ENCODE measurements around the gene TUG1.

Gene TUG1

GRCh38 chr22:30947173-30947815 is 21.8 kb upstream of the TUG1 start:
- no peak for DNase-seq (ENCODE audit: extremely low read depth in 1 of 2, low read depth in 1 of 2)

- no peak for DNase-seq (ENCODE audit: extremely low read depth in 1 of 2, low read depth in 1 of 2)
Observed at GRCh38 chr22:30947816-30948454, 21.1 kb upstream of the TUG1 start.

GRCh38 chr22:30948930-30949342 is 20.1 kb upstream of the TUG1 start:
- DNase-seq (ENCODE audit: extremely low read depth in 1 of 2, low read depth in 1 of 2) = no peak

- no peak for DNase-seq (ENCODE audit: extremely low read depth in 1 of 2, low read depth in 1 of 2)
Observed at GRCh38 chr22:30949934-30950660, 19.0 kb upstream of the TUG1 start.

GRCh38 chr22:30953206-30953605 is 15.9 kb upstream of the TUG1 start:
- no peak for DNase-seq (ENCODE audit: extremely low read depth in 1 of 2, low read depth in 1 of 2)

- DNase-seq (ENCODE audit: extremely low read depth in 1 of 2, low read depth in 1 of 2) = no peak
Observed at GRCh38 chr22:30955153-30955552, 13.9 kb upstream of the TUG1 start.

- no peak for DNase-seq (ENCODE audit: extremely low read depth in 1 of 2, low read depth in 1 of 2)
Observed at GRCh38 chr22:30964858-30965257, 4.2 kb upstream of the TUG1 start.

GRCh38 chr22:30968015-30968923 is 796 bp upstream of the TUG1 start, which contains the start of gene MORC2:
MORC2 (minus strand) TSS chr22:30968774; CDS start chr22:30967889, 885 bp downstream.
- no peak for DNase-seq (ENCODE audit: extremely low read depth in 1 of 2, low read depth in 1 of 2)

- peak; percentile 6 to 17 for DNase-seq (ENCODE audit: extremely low read depth in 1 of 2, low read depth in 1 of 2)
Observed at GRCh38 chr22:30969532-30970355, 679 bp downstream of the TUG1 start.

- DNase-seq (ENCODE audit: extremely low read depth in 1 of 2, low read depth in 1 of 2) = no peak
Observed at GRCh38 chr22:30970356-30970746, 1.3 kb downstream of the TUG1 start.

GRCh38 chr22:30978304-30978962 is 9.4 kb downstream of the TUG1 start:
- no peak for DNase-seq (ENCODE audit: extremely low read depth in 1 of 2, low read depth in 1 of 2)

- no peak for DNase-seq (ENCODE audit: extremely low read depth in 1 of 2, low read depth in 1 of 2)
Observed at GRCh38 chr22:30979932-30980331, 10.9 kb downstream of the TUG1 start.

GRCh38 chr22:30982512-30982911 is 13.4 kb downstream of the TUG1 start:
- no peak for DNase-seq (ENCODE audit: extremely low read depth in 1 of 2, low read depth in 1 of 2)

GRCh38 chr22:30984317-30984716 is 15.3 kb downstream of the TUG1 start:
- no peak for DNase-seq (ENCODE audit: extremely low read depth in 1 of 2, low read depth in 1 of 2)

GRCh38 chr22:30985561-30986208 is 16.6 kb downstream of the TUG1 start:
- DNase-seq (ENCODE audit: extremely low read depth in 1 of 2, low read depth in 1 of 2) = no peak

GRCh38 chr22:30989474-30989873 is 20.4 kb downstream of the TUG1 start:
- no peak for DNase-seq (ENCODE audit: extremely low read depth in 1 of 2, low read depth in 1 of 2)

- no peak for DNase-seq (ENCODE audit: extremely low read depth in 1 of 2, low read depth in 1 of 2)
Observed at GRCh38 chr22:30990690-30991089, 21.6 kb downstream of the TUG1 start.

GRCh38 chr22:30992565-30992964 is 23.5 kb downstream of the TUG1 start:
- DNase-seq (ENCODE audit: extremely low read depth in 1 of 2, low read depth in 1 of 2) = no peak

GRCh38 chr22:30994960-30995359 is 25.9 kb downstream of the TUG1 start:
- no peak for DNase-seq (ENCODE audit: extremely low read depth in 1 of 2, low read depth in 1 of 2)
